GM19452 (cell line): ENCODE measurements around the gene DHPS.

Experiments used
- ATAC-seq: cut with Tn5 transposase; IDR thresholded peaks from one replicate; pipeline ENCODE4 v1.9.1; 2021; ENCODE audit not compliant: unreplicated experiment

DHPS gene

GRCh38 chr19:12675940-12676339 is 5.7 kb downstream of the DHPS start:
- ATAC-seq, result no peak

GRCh38 chr19:12675399-12675798 is 6.3 kb downstream of the DHPS start:
- ATAC-seq, result no peak

GRCh38 chr19:12672744-12673143 is 8.9 kb downstream of the DHPS start:
- ATAC-seq, result no peak

- ATAC-seq, result no peak
These were observed 11.3 kb downstream of the DHPS start for GRCh38 chr19:12670159-12670928.

GRCh38 chr19:12669270-12670158 is 12.2 kb downstream of the DHPS start:
- no peak for ATAC-seq

GRCh38 chr19:12668932-12669269 is 12.8 kb downstream of the DHPS start:
- no peak for ATAC-seq

- no peak for ATAC-seq
These were observed 13.3 kb downstream of the DHPS start for GRCh38 chr19:12668346-12668745.

GRCh38 chr19:12667731-12668302 is 13.9 kb downstream of the DHPS start:
- no peak for ATAC-seq

GRCh38 chr19:12666265-12667048 is 15.2 kb downstream of the DHPS start, which contains the start of the genes MAN2B1 and WDR83:
MAN2B1 (minus strand) TSS chr19:12666742; CDS start chr19:12666701, 41 bp downstream.
WDR83 (plus strand) TSS chr19:12666807; CDS start chr19:12669791, 2,984 bp downstream.
- ATAC-seq, result no peak

- ATAC-seq, result no peak
These were observed 15.9 kb downstream of the DHPS start for GRCh38 chr19:12665671-12666264.

GRCh38 chr19:12665281-12665573 is 16.5 kb downstream of the DHPS start:
- ATAC-seq, result no peak

- no peak for ATAC-seq
These were observed 17.0 kb downstream of the DHPS start for GRCh38 chr19:12664406-12665280.

- ATAC-seq, result no peak
These were observed 20.7 kb downstream of the DHPS start for GRCh38 chr19:12660980-12661379.

GRCh38 chr19:12657966-12658365 is 23.7 kb downstream of the DHPS start:
- no peak for ATAC-seq

- no peak for ATAC-seq
These were observed 24.6 kb downstream of the DHPS start for GRCh38 chr19:12656899-12657571.

- no peak for ATAC-seq
These were observed 26.1 kb downstream of the DHPS start for GRCh38 chr19:12655546-12655945.

GRCh38 chr19:12652219-12652618 is 29.5 kb downstream of the DHPS start:
- no peak for ATAC-seq

GRCh38 chr19:12649941-12650340 is 31.7 kb downstream of the DHPS start:
- ATAC-seq, result no peak

- no peak for ATAC-seq
These were observed 33.6 kb downstream of the DHPS start for GRCh38 chr19:12648088-12648487.
